ENCODE measurements around the gene CD93. TPM values are rescaled to one million over a fixed set of nuclear protein-coding genes. Genes with fewer than 3 reads are reported as not detected.

CD93 gene
- total RNA-seq, 1 donor from 2014 or later, result 3.4 TPM

DNA sequence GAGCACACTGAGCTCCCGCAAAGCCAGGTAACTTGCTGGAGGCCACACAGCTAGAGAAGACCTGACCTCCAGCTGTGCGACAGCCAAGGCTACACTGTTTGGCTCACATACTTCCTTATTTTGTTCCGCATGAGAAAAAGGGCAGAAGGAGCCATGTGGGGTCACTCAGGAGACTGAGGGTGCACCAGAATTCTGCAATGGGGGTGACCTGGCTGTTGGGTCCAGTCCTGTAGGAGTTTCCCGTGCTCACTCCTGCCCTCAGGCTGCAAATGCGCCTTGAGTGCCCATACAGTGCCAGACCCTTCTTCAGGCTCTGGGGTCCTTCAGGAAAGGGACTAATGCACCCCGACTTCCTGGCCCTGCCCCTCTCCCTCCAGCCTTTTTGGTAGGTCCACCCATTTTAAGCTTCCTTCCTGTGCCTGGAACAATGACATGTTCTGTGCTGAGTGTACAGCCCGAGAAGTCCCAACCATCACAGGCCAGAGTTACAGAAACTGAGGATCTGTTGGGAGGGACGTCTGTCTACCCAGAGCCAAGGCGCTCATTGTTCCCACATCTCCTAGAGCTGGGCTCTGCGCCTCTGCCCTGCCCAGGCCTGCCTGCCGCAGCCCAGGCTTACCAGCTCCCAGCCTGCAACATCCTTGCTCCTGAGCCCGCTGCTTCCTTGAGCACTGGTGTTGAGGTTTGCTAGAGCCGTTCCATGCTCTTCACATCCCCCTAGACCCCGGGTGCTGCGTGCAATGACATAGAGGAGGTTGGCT lies 33.5 kb upstream of the CD93 start:
- Mint-ChIP-seq H3K27ac (ENCODE audit: unreplicated experiment) (no peak overlapping the region), H3K27me3 (ENCODE audit: low read depth) (peaks cover 3% of the 10 kb centered on the region), H3K9me3 (ENCODE audit: low read depth) (no peaks in the 10 kb centered on the region), H3K36me3 (ENCODE audit: low read depth) (no peaks in the 10 kb centered on the region), H3K4me1 (ENCODE audit: low read depth) (peaks cover 12% of the 10 kb centered on the region), H3K4me3 (ENCODE audit: unreplicated experiment) (no peak overlapping the region)
- no peak for DNase-seq (ENCODE audit: low spot score)
- TF ChIP-seq, protein P1, sequence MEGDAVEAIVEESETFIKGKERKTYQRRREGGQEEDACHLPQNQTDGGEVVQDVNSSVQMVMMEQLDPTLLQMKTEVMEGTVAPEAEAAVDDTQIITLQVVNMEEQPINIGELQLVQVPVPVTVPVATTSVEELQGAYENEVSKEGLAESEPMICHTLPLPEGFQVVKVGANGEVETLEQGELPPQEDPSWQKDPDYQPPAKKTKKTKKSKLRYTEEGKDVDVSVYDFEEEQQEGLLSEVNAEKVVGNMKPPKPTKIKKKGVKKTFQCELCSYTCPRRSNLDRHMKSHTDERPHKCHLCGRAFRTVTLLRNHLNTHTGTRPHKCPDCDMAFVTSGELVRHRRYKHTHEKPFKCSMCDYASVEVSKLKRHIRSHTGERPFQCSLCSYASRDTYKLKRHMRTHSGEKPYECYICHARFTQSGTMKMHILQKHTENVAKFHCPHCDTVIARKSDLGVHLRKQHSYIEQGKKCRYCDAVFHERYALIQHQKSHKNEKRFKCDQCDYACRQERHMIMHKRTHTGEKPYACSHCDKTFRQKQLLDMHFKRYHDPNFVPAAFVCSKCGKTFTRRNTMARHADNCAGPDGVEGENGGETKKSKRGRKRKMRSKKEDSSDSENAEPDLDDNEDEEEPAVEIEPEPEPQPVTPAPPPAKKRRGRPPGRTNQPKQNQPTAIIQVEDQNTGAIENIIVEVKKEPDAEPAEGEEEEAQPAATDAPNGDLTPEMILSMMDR (IDR thresholded peaks at IDR 0.05), result no peak

GRCh38 chr20:23118766-23119165 lies 32.6 kb upstream of the CD93 start:
- Mint-ChIP-seq H3K27ac (ENCODE audit: unreplicated experiment) (no peak overlapping the region), H3K36me3 (ENCODE audit: low read depth) (no peaks in the 10 kb centered on the region), H3K4me3 (ENCODE audit: unreplicated experiment) (no peak overlapping the region), H3K27me3 (ENCODE audit: low read depth) (peaks cover 3% of the 10 kb centered on the region), H3K4me1 (ENCODE audit: low read depth) (peaks cover 12% of the 10 kb centered on the region), H3K9me3 (ENCODE audit: low read depth) (no peaks in the 10 kb centered on the region)
- DNase-seq (ENCODE audit: low spot score), result no peak
- TF ChIP-seq, protein P1 (IDR thresholded peaks at IDR 0.05), result no peak

DNA sequence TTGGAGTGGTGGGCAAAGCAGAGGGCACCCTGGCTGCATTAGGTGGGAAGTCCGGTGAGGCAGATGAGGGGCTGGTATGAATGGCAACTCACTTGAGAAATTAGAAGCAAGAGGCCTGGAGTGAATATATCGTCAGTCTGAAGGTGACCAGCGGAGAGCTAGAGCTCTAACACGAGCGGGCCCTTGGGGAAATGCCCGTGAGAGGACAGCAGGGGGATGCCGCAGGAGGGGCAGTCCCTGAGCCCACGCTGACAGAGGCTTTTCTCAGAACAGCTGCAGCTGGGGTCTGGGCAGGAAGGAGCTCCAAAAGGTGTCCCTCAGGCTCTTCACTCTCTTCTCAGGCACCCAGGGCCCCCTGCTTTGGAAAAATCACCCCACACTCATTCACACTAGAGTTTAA lies 32.0 kb upstream of the CD93 start:
- H3K36me3 Mint-ChIP-seq (ENCODE audit: low read depth), result no peaks in the 10 kb centered on the region
- H3K27me3 Mint-ChIP-seq (ENCODE audit: low read depth), result peaks cover 3% of the 10 kb centered on the region
- H3K27ac Mint-ChIP-seq (ENCODE audit: unreplicated experiment), result no peak overlapping the region
- H3K4me1 Mint-ChIP-seq (ENCODE audit: low read depth), result peaks cover 12% of the 10 kb centered on the region
- H3K4me3 Mint-ChIP-seq (ENCODE audit: unreplicated experiment), result no peak overlapping the region
- no peaks in the 10 kb centered on the region for H3K9me3 Mint-ChIP-seq (ENCODE audit: low read depth)
- no peak for DNase-seq (ENCODE audit: low spot score)
- TF ChIP-seq, protein P1 (IDR thresholded peaks at IDR 0.05), result no peak

DNA sequence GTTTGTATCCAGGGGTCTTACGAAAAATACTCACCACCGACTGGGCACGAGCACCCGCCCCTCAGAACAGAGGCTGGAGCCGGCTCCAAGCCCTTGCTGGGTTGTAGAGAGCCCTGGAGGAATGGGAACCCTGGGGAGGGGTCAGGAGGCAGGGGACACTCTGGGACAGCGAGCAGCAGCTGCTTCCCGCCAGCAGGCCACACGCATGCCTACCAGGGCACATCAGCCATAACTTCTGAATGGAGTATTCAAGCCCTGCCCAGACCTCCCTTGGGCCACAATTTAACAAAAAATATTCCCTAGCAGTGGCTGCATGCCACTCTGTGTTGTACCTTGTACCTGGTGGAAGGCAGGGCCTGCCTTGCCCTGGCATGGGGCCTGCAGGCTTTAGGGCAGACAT lies 31.6 kb upstream of the CD93 start:
- DNase-seq (ENCODE audit: low spot score), result no peak
- TF ChIP-seq, protein P1 (IDR thresholded peaks at IDR 0.05), result no peak
- H3K9me3 Mint-ChIP-seq (ENCODE audit: low read depth), result no peaks in the 10 kb centered on the region
- peaks cover 12% of the 10 kb centered on the region for H3K4me1 Mint-ChIP-seq (ENCODE audit: low read depth)
- H3K4me3 Mint-ChIP-seq (ENCODE audit: unreplicated experiment), result no peak overlapping the region
- H3K27me3 Mint-ChIP-seq (ENCODE audit: low read depth), result peaks cover 3% of the 10 kb centered on the region
- H3K27ac Mint-ChIP-seq (ENCODE audit: unreplicated experiment), result no peak overlapping the region
- H3K36me3 Mint-ChIP-seq (ENCODE audit: low read depth), result no peaks in the 10 kb centered on the region

GRCh38 chr20:23116311-23117089 lies 30.4 kb upstream of the CD93 start:
- Mint-ChIP-seq H3K36me3 (ENCODE audit: low read depth) (no peaks in the 10 kb centered on the region), H3K4me3 (ENCODE audit: unreplicated experiment) (no peak overlapping the region), H3K27me3 (ENCODE audit: low read depth) (peaks cover 3% of the 10 kb centered on the region), H3K27ac (ENCODE audit: unreplicated experiment) (no peak overlapping the region), H3K4me1 (ENCODE audit: low read depth) (peaks cover 12% of the 10 kb centered on the region), H3K9me3 (ENCODE audit: low read depth) (no peaks in the 10 kb centered on the region)
- no peak for DNase-seq (ENCODE audit: low spot score)
- TF ChIP-seq, protein P1 (IDR thresholded peaks at IDR 0.05), result no peak
